ENCODE measurements around the gene LOXL4.

Gene LOXL4
- long read RNA-seq, result 0 reads

GRCh38 chr10:98267894-98268693, at the start of gene LOXL4:
TSS of gene LOXL4 (minus strand) at chr10:98268194. CDS start at chr10:98263019, 5,175 bp downstream.
- TF ChIP-seq CTCF (IDR thresholded peaks at IDR 0.05; ENCODE audit: insufficient read depth, low read length), result no peak
- TF ChIP-seq REST (IDR thresholded peaks at IDR 0.05; ENCODE audit: insufficient replicate concordance, low read depth), result no peak
- no peak for TF ChIP-seq POLR2AphosphoS5 (IDR thresholded peaks at IDR 0.05; ENCODE audit: low read depth)
- no peak for TF ChIP-seq SPI1 (IDR thresholded peaks at IDR 0.05; ENCODE audit: borderline replicate concordance, low read depth)
- no peak for TF ChIP-seq GABPA (IDR thresholded peaks at IDR 0.05; ENCODE audit: low read depth)
- Histone ChIP-seq H3K27me3 (ENCODE audit: insufficient read depth, poor library complexity, severe bottlenecking) (peaks cover 34% of the 10 kb centered on the region), H3K27ac (replicated peaks) (no peak within 1 kb of the TSS), H3K4me3 (replicated peaks; ENCODE audit: insufficient read depth, low read length) (peak within 1 kb of the TSS; percentile 13)
- DNase-seq (ENCODE audit: low read depth in 1 of 2, low spot score in 1 of 2), result no peak

GRCh38 chr10:98316661-98317060, 48.7 kb upstream of the LOXL4 start:
- Histone ChIP-seq H3K27me3 (ENCODE audit: insufficient read depth, poor library complexity, severe bottlenecking) (no peaks in the 10 kb centered on the region), H3K4me3 (replicated peaks; ENCODE audit: insufficient read depth, low read length) (no peak overlapping the region), H3K27ac (replicated peaks) (no peak overlapping the region)
- DNase-seq (ENCODE audit: low read depth in 1 of 2, low spot score in 1 of 2), result no peak
- no peak for TF ChIP-seq CTCF (IDR thresholded peaks at IDR 0.05; ENCODE audit: insufficient read depth, low read length)
- TF ChIP-seq SPI1 (IDR thresholded peaks at IDR 0.05; ENCODE audit: borderline replicate concordance, low read depth), result no peak
- TF ChIP-seq POLR2AphosphoS5 (IDR thresholded peaks at IDR 0.05; ENCODE audit: low read depth), result no peak
- TF ChIP-seq GABPA (IDR thresholded peaks at IDR 0.05; ENCODE audit: low read depth), result no peak
- no peak for TF ChIP-seq REST (IDR thresholded peaks at IDR 0.05; ENCODE audit: insufficient replicate concordance, low read depth)

- TF ChIP-seq GABPA (IDR thresholded peaks at IDR 0.05; ENCODE audit: low read depth), result no peak
- no peak for TF ChIP-seq REST (IDR thresholded peaks at IDR 0.05; ENCODE audit: insufficient replicate concordance, low read depth)
- TF ChIP-seq POLR2AphosphoS5 (IDR thresholded peaks at IDR 0.05; ENCODE audit: low read depth), result no peak
- no peak for TF ChIP-seq CTCF (IDR thresholded peaks at IDR 0.05; ENCODE audit: insufficient read depth, low read length)
- TF ChIP-seq SPI1 (IDR thresholded peaks at IDR 0.05; ENCODE audit: borderline replicate concordance, low read depth), result no peak
- Histone ChIP-seq H3K4me3 (replicated peaks; ENCODE audit: insufficient read depth, low read length) (no peak overlapping the region), H3K27ac (replicated peaks) (no peak overlapping the region), H3K27me3 (ENCODE audit: insufficient read depth, poor library complexity, severe bottlenecking) (no peaks in the 10 kb centered on the region)
- no peak for DNase-seq (ENCODE audit: low read depth in 1 of 2, low spot score in 1 of 2)
Observed at GRCh38 chr10:98316170-98316569, 48.2 kb upstream of the LOXL4 start.
